NCI-H2227 (cell line): ENCODE results near the gene UCHL1.
"Not testable (repeated sequence)": the region's sequence is repeated elsewhere in the genome, so short reads cannot be mapped to it uniquely, and the experiment has no call there.

ENCODE experiments used
- DNase-seq: peaks from one replicate; lab custom pipeline; 2025; ENCODE audit not compliant: unreplicated experiment; lab: John Stamatoyannopoulos, UW

Gene UCHL1

GRCh38 chr4:41236032-41236431, 20.7 kb upstream of the UCHL1 start:
- no peak for DNase-seq

- DNase-seq: no peak
These were observed 20.2 kb upstream of the UCHL1 start for GRCh38 chr4:41236508-41236907.

GRCh38 chr4:41241919-41242318, 14.8 kb upstream of the UCHL1 start:
- no peak for DNase-seq

- no peak for DNase-seq
These were observed 10.7 kb upstream of the UCHL1 start for GRCh38 chr4:41245983-41246382.

- peak; percentile 53 for DNase-seq
These were observed 493 bp upstream of the UCHL1 start for GRCh38 chr4:41256131-41256739.

GRCh38 chr4:41257257-41257901, 651 bp downstream of the UCHL1 start:
- peak; percentile 80 for DNase-seq

GRCh38 chr4:41257906-41258305, 1.2 kb downstream of the UCHL1 start:
- peak; percentile 44 for DNase-seq

- DNase-seq: peak; percentile 58
These were observed 2.1 kb downstream of the UCHL1 start for GRCh38 chr4:41258783-41259182.

- DNase-seq: no peak
These were observed 3.5 kb downstream of the UCHL1 start for GRCh38 chr4:41260116-41260733.

GRCh38 chr4:41262198-41262597, 5.5 kb downstream of the UCHL1 start:
- DNase-seq: no peak

- no peak for DNase-seq
These were observed 7.5 kb downstream of the UCHL1 start for GRCh38 chr4:41264212-41264611.

- DNase-seq: peak; percentile 70
These were observed 11.3 kb downstream of the UCHL1 start for GRCh38 chr4:41267997-41268396.

- no peak for DNase-seq
These were observed 12.2 kb downstream of the UCHL1 start for GRCh38 chr4:41268721-41269517.

- no peak for DNase-seq
These were observed 13.0 kb downstream of the UCHL1 start for GRCh38 chr4:41269682-41270081.

- DNase-seq: not testable (repeated sequence)
These were observed 19.2 kb downstream of the UCHL1 start for GRCh38 chr4:41275931-41276330.

GRCh38 chr4:41280010-41280409, 23.3 kb downstream of the UCHL1 start:
- DNase-seq: no peak

GRCh38 chr4:41281038-41281634, 24.4 kb downstream of the UCHL1 start:
- DNase-seq: peak; percentile 81

- DNase-seq: no peak
These were observed 25.6 kb downstream of the UCHL1 start for GRCh38 chr4:41282366-41282765.

GRCh38 chr4:41285202-41285863, 28.6 kb downstream of the UCHL1 start:
- no peak for DNase-seq

GRCh38 chr4:41285864-41286235, 29.1 kb downstream of the UCHL1 start:
- no peak for DNase-seq

GRCh38 chr4:41287005-41287404, 30.3 kb downstream of the UCHL1 start:
- DNase-seq: no peak
